ENCODE measurements around the gene MTRFR.

Gene MTRFR

DNA sequence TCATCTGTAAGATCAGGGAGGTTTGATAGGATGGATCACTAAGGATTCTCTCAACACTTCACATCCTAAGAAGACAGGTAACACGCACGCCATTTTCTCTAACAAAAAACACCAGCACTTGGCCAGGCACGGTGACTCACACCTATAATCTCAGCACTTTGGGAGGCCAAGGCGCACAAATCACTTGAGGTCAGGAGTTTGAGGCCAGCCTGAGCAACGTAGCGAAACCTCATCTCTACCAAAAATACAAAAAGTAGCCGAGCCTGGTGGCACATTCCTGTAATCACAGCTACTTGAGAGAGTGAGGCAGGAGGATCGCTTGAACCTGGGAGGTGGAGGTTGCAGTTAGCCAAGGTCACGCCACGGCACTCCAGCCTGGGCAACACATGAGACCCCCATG, 48.9 kb downstream of the MTRFR start:
- no peaks in the 10 kb centered on the region for H3K27me3 ChIP-seq (replicated peaks; ENCODE audit: insufficient read depth, low read length)
- 0 out of 2 replicates have a peak, but pooled peaks cover 3% of the 10 kb centered on the region for H3K4me1 ChIP-seq (ENCODE audit: low read length)
- H4K20me1 ChIP-seq (ENCODE audit: insufficient read depth, low read length), result no peaks in the 10 kb centered on the region
- no peaks in the 10 kb centered on the region for H3K79me2 ChIP-seq (ENCODE audit: low read length)
- TF ChIP-seq EZH2phosphoT487 (IDR thresholded peaks at IDR 0.05; ENCODE audit: low read length), result no peak
- no peak for TF ChIP-seq EZH2 (optimal IDR thresholded peaks at IDR 0.05; ENCODE audit: low read depth, low read length)
- TF ChIP-seq, protein P1, sequence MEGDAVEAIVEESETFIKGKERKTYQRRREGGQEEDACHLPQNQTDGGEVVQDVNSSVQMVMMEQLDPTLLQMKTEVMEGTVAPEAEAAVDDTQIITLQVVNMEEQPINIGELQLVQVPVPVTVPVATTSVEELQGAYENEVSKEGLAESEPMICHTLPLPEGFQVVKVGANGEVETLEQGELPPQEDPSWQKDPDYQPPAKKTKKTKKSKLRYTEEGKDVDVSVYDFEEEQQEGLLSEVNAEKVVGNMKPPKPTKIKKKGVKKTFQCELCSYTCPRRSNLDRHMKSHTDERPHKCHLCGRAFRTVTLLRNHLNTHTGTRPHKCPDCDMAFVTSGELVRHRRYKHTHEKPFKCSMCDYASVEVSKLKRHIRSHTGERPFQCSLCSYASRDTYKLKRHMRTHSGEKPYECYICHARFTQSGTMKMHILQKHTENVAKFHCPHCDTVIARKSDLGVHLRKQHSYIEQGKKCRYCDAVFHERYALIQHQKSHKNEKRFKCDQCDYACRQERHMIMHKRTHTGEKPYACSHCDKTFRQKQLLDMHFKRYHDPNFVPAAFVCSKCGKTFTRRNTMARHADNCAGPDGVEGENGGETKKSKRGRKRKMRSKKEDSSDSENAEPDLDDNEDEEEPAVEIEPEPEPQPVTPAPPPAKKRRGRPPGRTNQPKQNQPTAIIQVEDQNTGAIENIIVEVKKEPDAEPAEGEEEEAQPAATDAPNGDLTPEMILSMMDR (IDR thresholded peaks at IDR 0.05; ENCODE audit: low read length), result no peak
- DNase-seq, result no peak
- no peaks in the 10 kb centered on the region for H3K36me3 ChIP-seq (replicated peaks; ENCODE audit: insufficient read depth, low read length)
- H3K9ac ChIP-seq (ENCODE audit: low read length), result no peak overlapping the region
- H3K4me2 ChIP-seq (ENCODE audit: low read depth, low read length), result no peak overlapping the region
- H3K27ac ChIP-seq (ENCODE audit: low read length), result no peak overlapping the region
- H3K4me3 ChIP-seq (ENCODE audit: low read length), result no peak overlapping the region
- H3F3A ChIP-seq (ENCODE audit: insufficient read depth, low read length), result no peaks in the 10 kb centered on the region
- H2AFZ ChIP-seq (ENCODE audit: low read length), result no peak overlapping the region
- no peaks in the 10 kb centered on the region for H3K9me3 ChIP-seq (replicated peaks; ENCODE audit: insufficient read depth, low read length)
- no peaks in the 10 kb centered on the region for H3K9me2 ChIP-seq (replicated peaks; ENCODE audit: insufficient read depth, low read length)

- TF ChIP-seq EZH2phosphoT487 (IDR thresholded peaks at IDR 0.05; ENCODE audit: low read length) (no peak), EZH2 (optimal IDR thresholded peaks at IDR 0.05; ENCODE audit: low read depth, low read length) (no peak)
- TF ChIP-seq, protein P1 (IDR thresholded peaks at IDR 0.05; ENCODE audit: low read length), result no peak
- H2AFZ ChIP-seq (ENCODE audit: low read length), result no peak overlapping the region
- H3K9me3 ChIP-seq (replicated peaks; ENCODE audit: insufficient read depth, low read length), result no peaks in the 10 kb centered on the region
- no peaks in the 10 kb centered on the region for H3K27me3 ChIP-seq (replicated peaks; ENCODE audit: insufficient read depth, low read length)
- no peak overlapping the region for H3K9ac ChIP-seq (ENCODE audit: low read length)
- no peak overlapping the region for H3K4me3 ChIP-seq (ENCODE audit: low read length)
- no peaks in the 10 kb centered on the region for H3K9me2 ChIP-seq (replicated peaks; ENCODE audit: insufficient read depth, low read length)
- no peak overlapping the region for H3K4me2 ChIP-seq (ENCODE audit: low read depth, low read length)
- DNase-seq, result no peak
- H3K36me3 ChIP-seq (replicated peaks; ENCODE audit: insufficient read depth, low read length), result no peaks in the 10 kb centered on the region
- no peaks in the 10 kb centered on the region for H3K4me1 ChIP-seq (ENCODE audit: low read length)
- H4K20me1 ChIP-seq (ENCODE audit: insufficient read depth, low read length), result no peaks in the 10 kb centered on the region
- no peaks in the 10 kb centered on the region for H3K79me2 ChIP-seq (ENCODE audit: low read length)
- H3K27ac ChIP-seq (ENCODE audit: low read length), result no peak overlapping the region
- H3F3A ChIP-seq (ENCODE audit: insufficient read depth, low read length), result no peaks in the 10 kb centered on the region
Measured at GRCh38 chr12:123283461-123283860, 50.2 kb downstream of the MTRFR start.

DNA sequence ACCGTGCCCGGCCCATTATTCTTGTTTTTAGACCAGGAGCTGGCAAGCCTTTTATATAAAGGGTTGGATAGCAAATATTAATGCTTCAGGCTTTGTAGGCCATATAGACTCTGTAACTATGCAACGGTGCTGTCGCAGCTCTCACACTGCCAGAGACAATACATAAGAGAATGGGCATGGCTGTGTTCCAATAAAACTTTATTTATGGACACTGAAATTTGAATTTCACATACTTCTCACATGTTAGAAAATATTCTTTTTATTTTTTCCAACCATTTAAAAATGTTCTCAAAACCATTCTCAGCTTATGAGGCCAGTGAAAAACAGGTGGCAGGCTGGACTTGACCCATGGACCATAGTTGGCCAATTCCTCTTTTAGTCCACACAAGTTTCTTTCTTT, 51.4 kb downstream of the MTRFR start:
- Histone ChIP-seq H3K9me2 (replicated peaks; ENCODE audit: insufficient read depth, low read length) (no peaks in the 10 kb centered on the region), H3K9me3 (replicated peaks; ENCODE audit: insufficient read depth, low read length) (no peaks in the 10 kb centered on the region), H3F3A (ENCODE audit: insufficient read depth, low read length) (no peaks in the 10 kb centered on the region), H3K36me3 (replicated peaks; ENCODE audit: insufficient read depth, low read length) (no peaks in the 10 kb centered on the region), H3K27me3 (replicated peaks; ENCODE audit: insufficient read depth, low read length) (no peaks in the 10 kb centered on the region), H3K9ac (ENCODE audit: low read length) (no peak overlapping the region), H2AFZ (ENCODE audit: low read length) (no peak overlapping the region), H3K4me3 (ENCODE audit: low read length) (no peak overlapping the region), H3K4me2 (ENCODE audit: low read depth, low read length) (no peak overlapping the region), H3K27ac (ENCODE audit: low read length) (no peak overlapping the region), H4K20me1 (ENCODE audit: insufficient read depth, low read length) (no peaks in the 10 kb centered on the region), H3K4me1 (ENCODE audit: low read length) (no peaks in the 10 kb centered on the region), H3K79me2 (ENCODE audit: low read length) (no peaks in the 10 kb centered on the region)
- DNase-seq, result no peak
- TF ChIP-seq EZH2phosphoT487 (IDR thresholded peaks at IDR 0.05; ENCODE audit: low read length) (no peak), EZH2 (optimal IDR thresholded peaks at IDR 0.05; ENCODE audit: low read depth, low read length) (no peak)
- TF ChIP-seq, protein P1 (IDR thresholded peaks at IDR 0.05; ENCODE audit: low read length), result no peak
